OCI-LY1 (cell line): Measurements from ENCODE around the gene PTF1A.

ENCODE experiments used
- H2AFZ ChIP-seq: fragments of 200-600 bp; sonication (generic), shearing (Covaris generic); 2 replicates; pipeline ENCODE4 v1.6.0; 2014; ENCODE audit warnings: antibody characterized with exemption, mild to moderate bottlenecking, low read length
- H3F3A ChIP-seq: fragments of 200-600 bp; sonication (generic), shearing (Covaris generic); 2 replicates; pipeline ENCODE4 v1.6.0; 2014; ENCODE audit warnings: mild to moderate bottlenecking, antibody characterized with exemption, low read length, moderate library complexity; ENCODE audit not compliant: insufficient read depth
- H3K27ac ChIP-seq: fragments of 200-600 bp; sonication (generic); 2 replicates; pipeline ENCODE4 v1.5.1; 2014; ENCODE audit warnings: low read length, mixed run types, mild to moderate bottlenecking, low read depth; ENCODE audit not compliant: poor library complexity, severe bottlenecking
- H3K27me3 ChIP-seq: fragments of 200-600 bp; sonication (generic); 2 replicates; pipeline ENCODE4 v1.6.0; 2014; ENCODE audit warnings: antibody characterized with exemption, mild to moderate bottlenecking, low read length, moderate library complexity; ENCODE audit not compliant: insufficient read depth
- H3K36me3 ChIP-seq: fragments of 200-600 bp; sonication (generic); 2 replicates; pipeline ENCODE4 v1.6.1; 2014; ENCODE audit warnings: mild to moderate bottlenecking, antibody characterized with exemption, low read length, moderate library complexity, mixed read lengths; ENCODE audit not compliant: insufficient read depth
- H3K4me1 ChIP-seq: fragments of 200-600 bp; sonication (generic); 2 replicates; pipeline ENCODE4 v1.5.1; 2014; ENCODE audit warnings: mild to moderate bottlenecking, low read length, moderate library complexity; ENCODE audit not compliant: insufficient read depth, severe bottlenecking
- H3K4me2 ChIP-seq: fragments of 200-600 bp; sonication (generic), shearing (Covaris generic); 2 replicates; pipeline ENCODE4 v1.6.1; 2014; ENCODE audit warnings: low read length
- H3K4me3 ChIP-seq: fragments of 200-600 bp; sonication (generic); 2 replicates; pipeline ENCODE4 v1.5.1; 2014; ENCODE audit warnings: low read length, low read depth, mild to moderate bottlenecking, mixed read lengths; ENCODE audit not compliant: poor library complexity, severe bottlenecking
- H3K79me2 ChIP-seq: fragments of 200-600 bp; shearing (Covaris generic); 2 replicates; pipeline ENCODE4 v1.6.1; 2016; ENCODE audit warnings: mixed run types, low read length, mixed read lengths; ENCODE audit not compliant: insufficient read depth
- H3K9ac ChIP-seq: fragments of 200-600 bp; sonication (generic), shearing (Covaris generic); 2 replicates; pipeline ENCODE4 v1.6.1; 2014; ENCODE audit warnings: mild to moderate bottlenecking, low read length, mixed read lengths
- H3K9me2 ChIP-seq: fragments of 200-600 bp; sonication (generic), shearing (Covaris generic); 2 replicates; pipeline ENCODE4 v1.6.1; 2014; ENCODE audit warnings: low read depth, mild to moderate bottlenecking, low read length, mixed read lengths
- H3K9me3 ChIP-seq: fragments of 200-600 bp; shearing (Covaris generic); 2 replicates; pipeline ENCODE4 v1.6.1; 2014; ENCODE audit warnings: low read length, mixed read lengths
- H4K20me1 ChIP-seq: fragments of 200-600 bp; sonication (generic), shearing (Covaris generic); 2 replicates; pipeline ENCODE4 v1.6.0; 2016; ENCODE audit warnings: mild to moderate bottlenecking, low read length; ENCODE audit not compliant: insufficient read depth
- EZH2 ChIP-seq: fragments of 200-600 bp; sonication (generic), shearing (Covaris generic); IDR thresholded peaks from 2 replicates; pipeline ENCODE4 v1.8.0; 2017; ENCODE audit warnings: borderline replicate concordance, mixed run types, mild to moderate bottlenecking, antibody characterized with exemption, low read length, moderate library complexity, mixed read lengths
- TF ChIP-seq, protein P1 (sequence below): fragments of 200-600 bp; sonication (generic), shearing (Covaris generic); IDR thresholded peaks from 2 replicates; pipeline ENCODE4 v1.5.1; 2017; ENCODE audit warnings: mild to moderate bottlenecking, antibody characterized with exemption, low read length, moderate library complexity, mixed read lengths

PTF1A gene, protein sequence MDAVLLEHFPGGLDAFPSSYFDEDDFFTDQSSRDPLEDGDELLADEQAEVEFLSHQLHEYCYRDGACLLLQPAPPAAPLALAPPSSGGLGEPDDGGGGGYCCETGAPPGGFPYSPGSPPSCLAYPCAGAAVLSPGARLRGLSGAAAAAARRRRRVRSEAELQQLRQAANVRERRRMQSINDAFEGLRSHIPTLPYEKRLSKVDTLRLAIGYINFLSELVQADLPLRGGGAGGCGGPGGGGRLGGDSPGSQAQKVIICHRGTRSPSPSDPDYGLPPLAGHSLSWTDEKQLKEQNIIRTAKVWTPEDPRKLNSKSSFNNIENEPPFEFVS

DNA sequence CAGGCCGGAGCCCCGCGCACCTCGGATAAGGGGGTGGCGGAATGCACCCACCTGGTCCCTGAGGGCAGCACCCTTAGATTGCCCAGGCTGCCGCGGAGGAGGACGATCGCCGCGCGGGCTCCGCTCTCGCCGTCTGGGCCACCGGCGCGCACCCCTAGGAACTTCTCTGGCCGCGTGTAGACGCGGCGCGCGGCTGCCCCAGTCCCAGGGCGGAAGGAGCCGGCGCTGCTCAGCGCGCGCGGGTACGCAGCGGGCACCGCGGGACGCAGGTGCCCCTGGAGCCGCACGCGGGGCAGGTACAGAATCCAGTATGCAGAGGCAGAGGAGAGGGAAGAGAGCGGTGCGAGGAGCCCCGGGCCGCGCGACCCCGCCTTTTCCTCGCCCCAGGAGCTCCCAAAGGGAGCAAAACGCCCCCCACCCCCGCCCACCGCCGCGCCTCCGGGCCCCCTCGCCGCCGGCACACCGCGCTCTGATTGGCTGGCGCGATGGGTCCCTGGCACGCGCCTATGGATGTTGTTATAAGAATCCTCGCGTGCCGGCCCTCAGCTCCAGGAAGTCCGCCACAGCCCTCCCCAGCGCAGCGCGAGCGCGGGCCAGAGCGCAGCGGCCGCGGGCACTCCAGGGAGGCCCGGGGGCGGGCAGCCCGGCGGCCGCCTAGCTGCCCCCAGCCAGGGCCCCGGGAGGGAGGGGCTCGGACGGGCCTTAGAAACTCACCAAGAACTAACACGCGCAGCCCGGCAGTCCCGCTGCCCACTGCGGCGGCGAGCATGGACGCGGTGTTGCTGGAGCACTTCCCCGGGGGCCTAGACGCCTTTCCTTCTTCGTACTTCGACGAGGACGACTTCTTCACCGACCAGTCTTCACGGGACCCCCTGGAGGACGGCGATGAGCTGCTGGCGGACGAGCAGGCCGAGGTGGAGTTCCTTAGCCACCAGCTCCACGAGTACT lies at the start of gene PTF1A:
TSS of gene PTF1A (plus strand) at position 549 of the 948 bp plus-strand sequence. CDS start at position 768, 219 bp downstream.
- Histone ChIP-seq H3K27ac (no peak within 1 kb of the TSS), H3K9me2 (no peaks in the 10 kb centered on the region), H3K9me3 (no peaks in the 10 kb centered on the region), H2AFZ (no peak within 1 kb of the TSS), H4K20me1 (no peaks in the 10 kb centered on the region), H3K4me1 (no peaks in the 10 kb centered on the region), H3K4me2 (no peak within 1 kb of the TSS), H3K9ac (no peak within 1 kb of the TSS), H3K4me3 (no peak within 1 kb of the TSS), H3F3A (no peaks in the 10 kb centered on the region), H3K36me3 (no peaks in the 10 kb centered on the region), H3K79me2 (no peaks in the 10 kb centered on the region), H3K27me3 (no peaks in the 10 kb centered on the region)
- TF ChIP-seq, protein P1, sequence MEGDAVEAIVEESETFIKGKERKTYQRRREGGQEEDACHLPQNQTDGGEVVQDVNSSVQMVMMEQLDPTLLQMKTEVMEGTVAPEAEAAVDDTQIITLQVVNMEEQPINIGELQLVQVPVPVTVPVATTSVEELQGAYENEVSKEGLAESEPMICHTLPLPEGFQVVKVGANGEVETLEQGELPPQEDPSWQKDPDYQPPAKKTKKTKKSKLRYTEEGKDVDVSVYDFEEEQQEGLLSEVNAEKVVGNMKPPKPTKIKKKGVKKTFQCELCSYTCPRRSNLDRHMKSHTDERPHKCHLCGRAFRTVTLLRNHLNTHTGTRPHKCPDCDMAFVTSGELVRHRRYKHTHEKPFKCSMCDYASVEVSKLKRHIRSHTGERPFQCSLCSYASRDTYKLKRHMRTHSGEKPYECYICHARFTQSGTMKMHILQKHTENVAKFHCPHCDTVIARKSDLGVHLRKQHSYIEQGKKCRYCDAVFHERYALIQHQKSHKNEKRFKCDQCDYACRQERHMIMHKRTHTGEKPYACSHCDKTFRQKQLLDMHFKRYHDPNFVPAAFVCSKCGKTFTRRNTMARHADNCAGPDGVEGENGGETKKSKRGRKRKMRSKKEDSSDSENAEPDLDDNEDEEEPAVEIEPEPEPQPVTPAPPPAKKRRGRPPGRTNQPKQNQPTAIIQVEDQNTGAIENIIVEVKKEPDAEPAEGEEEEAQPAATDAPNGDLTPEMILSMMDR = no peak

DNA sequence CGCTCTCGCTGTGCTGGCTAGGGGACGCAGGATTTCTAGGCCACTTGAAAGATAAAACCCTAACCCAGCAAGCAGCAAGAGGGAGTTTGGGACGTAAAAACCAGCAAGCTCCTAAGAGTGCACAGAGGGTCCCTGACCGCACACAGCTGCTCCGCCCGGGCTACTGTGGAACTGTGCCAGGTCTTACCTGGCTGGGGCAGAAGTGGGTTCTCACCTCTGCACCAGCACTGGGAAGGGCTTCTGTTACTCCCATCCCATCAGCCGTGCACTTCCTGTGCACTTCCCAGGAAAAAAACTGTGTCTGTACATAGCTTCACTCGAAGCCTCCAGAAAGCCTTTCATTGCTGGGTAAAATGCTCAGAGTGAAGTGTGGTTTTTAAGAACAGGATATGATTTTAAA lies 45.9 kb upstream of the PTF1A start:
- H4K20me1 ChIP-seq = no peaks in the 10 kb centered on the region
- no peak overlapping the region for H2AFZ ChIP-seq
- H3K4me1 ChIP-seq = no peaks in the 10 kb centered on the region
- H3K4me3 ChIP-seq = no peak overlapping the region
- H3K79me2 ChIP-seq = no peaks in the 10 kb centered on the region
- TF ChIP-seq, protein P1 = no peak
- TF ChIP-seq EZH2 = no peak
- H3F3A ChIP-seq = no peaks in the 10 kb centered on the region
- no peaks in the 10 kb centered on the region for H3K36me3 ChIP-seq
- H3K27ac ChIP-seq = no peak overlapping the region
- H3K9ac ChIP-seq = no peak overlapping the region
- H3K27me3 ChIP-seq = no peaks in the 10 kb centered on the region
- no peaks in the 10 kb centered on the region for H3K9me2 ChIP-seq
- H3K9me3 ChIP-seq = no peaks in the 10 kb centered on the region
- H3K4me2 ChIP-seq = no peak overlapping the region

DNA sequence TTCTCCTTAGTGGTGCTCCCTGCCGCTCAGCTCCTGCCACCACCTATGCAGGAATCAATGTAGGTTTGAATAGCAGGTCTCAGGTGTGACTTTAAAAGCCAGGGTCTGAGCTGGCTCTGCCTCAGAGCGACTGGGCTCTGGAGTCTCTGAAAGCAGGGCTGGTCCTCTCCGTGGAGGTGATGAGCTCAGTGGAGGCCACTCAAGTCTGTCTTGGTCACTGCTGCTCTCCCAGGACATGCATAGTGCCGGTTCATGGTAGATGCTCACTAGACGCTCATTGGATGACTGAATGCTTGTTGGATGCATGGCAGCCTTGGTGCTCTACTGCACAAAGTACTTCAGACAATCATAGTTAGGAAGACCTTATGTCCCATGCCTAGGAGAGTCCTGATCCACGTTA lies 45.1 kb upstream of the PTF1A start:
- H3K79me2 ChIP-seq = no peaks in the 10 kb centered on the region
- H3K9me3 ChIP-seq = no peaks in the 10 kb centered on the region
- TF ChIP-seq, protein P1 = no peak
- TF ChIP-seq EZH2 = no peak
- H3K4me3 ChIP-seq = no peak overlapping the region
- H2AFZ ChIP-seq = no peak overlapping the region
- H3K27ac ChIP-seq = no peak overlapping the region
- H3K9me2 ChIP-seq = no peaks in the 10 kb centered on the region
- H3K36me3 ChIP-seq = no peaks in the 10 kb centered on the region
- H4K20me1 ChIP-seq = no peaks in the 10 kb centered on the region
- H3K9ac ChIP-seq = no peak overlapping the region
- H3K4me2 ChIP-seq = no peak overlapping the region
- no peaks in the 10 kb centered on the region for H3F3A ChIP-seq
- no peaks in the 10 kb centered on the region for H3K4me1 ChIP-seq
- no peaks in the 10 kb centered on the region for H3K27me3 ChIP-seq
